BLaER1 (cell line): ENCODE data around the gene ITIH4.

ENCODE experiments used
- H3K27ac ChIP-seq: shearing (Covaris generic); formaldehyde crosslinking; 2 replicates; pipeline ENCODE4 v1.8.1; 2022
- H3K27me3 ChIP-seq: shearing (Covaris generic); formaldehyde crosslinking; 2 replicates; pipeline ENCODE4 v1.8.1; 2022
- H3K36me3 ChIP-seq: shearing (Covaris generic); formaldehyde crosslinking; 2 replicates; pipeline ENCODE4 v1.8.1; 2022
- H3K4me1 ChIP-seq: shearing (Covaris generic); formaldehyde crosslinking; 2 replicates; pipeline ENCODE4 v1.8.1; 2022
- H3K4me2 ChIP-seq: shearing (Covaris generic); formaldehyde crosslinking; 2 replicates; pipeline ENCODE4 v1.8.1; 2022
- H3K4me3 ChIP-seq: shearing (Covaris generic); formaldehyde crosslinking; 2 replicates; pipeline ENCODE4 v1.8.1; 2022
- H3K9ac ChIP-seq: shearing (Covaris generic); formaldehyde crosslinking; 2 replicates; pipeline ENCODE4 v1.8.1; 2022
- H3K9me3 ChIP-seq: shearing (Covaris generic); formaldehyde crosslinking; 2 replicates; pipeline ENCODE4 v1.8.1; 2022
- H4K20me1 ChIP-seq: shearing (Covaris generic); formaldehyde crosslinking; 2 replicates; pipeline ENCODE4 v1.8.1; 2022
- Cebpa-rat ChIP-seq: shearing (Covaris generic); IDR thresholded peaks from 2 replicates; pipeline ENCODE4 v1.8.1; 2022

The ITIH4 gene

DNA sequence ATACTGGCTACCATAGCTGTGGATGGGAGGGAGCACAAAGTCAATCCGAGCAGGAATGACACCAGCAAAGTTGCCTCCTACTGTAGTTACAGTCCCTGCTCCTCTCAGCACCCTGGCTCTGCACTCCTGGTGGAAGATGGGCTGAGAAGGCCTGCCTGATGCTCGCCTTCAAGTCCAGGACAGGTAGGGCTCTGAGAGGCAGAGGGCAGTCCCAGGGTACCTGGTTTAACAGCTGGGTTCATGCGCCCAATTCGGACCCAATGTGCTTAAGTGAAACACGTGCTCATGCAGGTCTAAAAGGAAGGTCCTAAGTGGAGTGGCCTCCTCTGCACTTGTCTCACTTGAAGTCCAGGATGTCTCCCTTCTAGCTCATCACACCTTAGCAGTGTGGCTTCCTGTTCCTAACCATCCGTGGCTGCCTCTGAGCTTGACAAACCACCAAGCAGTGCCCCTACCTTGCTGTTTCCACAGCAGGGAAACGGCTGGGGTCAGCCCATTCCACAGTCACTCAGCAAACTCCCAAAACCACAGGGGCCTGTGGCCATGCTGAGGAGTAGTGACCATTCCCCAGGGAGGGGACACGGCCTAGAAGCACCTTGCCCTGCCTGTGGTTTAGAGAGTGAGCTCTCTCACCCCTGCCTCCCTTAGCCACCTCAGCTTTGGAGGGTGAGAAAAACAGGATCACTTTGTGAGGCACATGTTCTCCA, 8.2 kb upstream of the ITIH4 start:
- TF ChIP-seq Cebpa-rat: no peak
- Histone ChIP-seq H3K4me2 (peak overlapping the region; percentile 72), H3K36me3 (peaks cover 31% of the 10 kb centered on the region; the same call in 1 of the 2 replicates), H3K27ac (peak overlapping the region; percentile 52; the same call in 1 of the 2 replicates), H4K20me1 (no peaks in the 10 kb centered on the region), H3K27me3 (no peaks in the 10 kb centered on the region), H3K4me1 (peaks cover 99% of the 10 kb centered on the region), H3K9me3 (no peaks in the 10 kb centered on the region), H3K4me3 (no peak overlapping the region), H3K9ac (peak overlapping the region; percentile 17; the same call in 1 of the 2 replicates)

GRCh38 chr3:52836986-52837385, 6.5 kb upstream of the ITIH4 start:
- peak overlapping the region; percentile 62 for H3K27ac ChIP-seq
- no peak for TF ChIP-seq Cebpa-rat
- no peaks in the 10 kb centered on the region for H3K9me3 ChIP-seq

DNA sequence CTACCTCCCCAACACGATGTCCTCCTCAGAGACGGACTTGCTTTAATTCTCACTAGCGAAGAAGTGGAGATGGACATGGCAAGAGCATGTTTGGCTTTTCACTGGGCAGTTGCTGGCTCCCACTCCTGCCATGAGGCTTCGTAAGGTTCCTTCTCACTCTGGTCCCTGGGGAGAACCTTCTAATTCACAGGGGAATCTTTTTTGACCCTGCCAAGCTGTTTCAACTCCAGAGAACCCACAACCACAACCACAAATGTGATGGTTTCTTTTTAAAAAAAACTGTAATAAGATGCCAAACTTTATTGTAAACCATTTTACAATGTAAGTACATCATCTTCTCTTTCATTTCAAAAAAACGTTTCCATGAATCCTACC, 6.0 kb upstream of the ITIH4 start:
- H3K4me2 ChIP-seq: peak overlapping the region; percentile 72
- peaks cover 99% of the 10 kb centered on the region for H3K4me1 ChIP-seq
- no peak overlapping the region for H3K4me3 ChIP-seq
- H3K9me3 ChIP-seq: no peaks in the 10 kb centered on the region
- H4K20me1 ChIP-seq: no peaks in the 10 kb centered on the region
- no peaks in the 10 kb centered on the region for H3K27me3 ChIP-seq
- peak overlapping the region; percentile 17; the same call in 1 of the 2 replicates for H3K9ac ChIP-seq
- peaks cover 21% of the 10 kb centered on the region; the same call in 1 of the 2 replicates for H3K36me3 ChIP-seq
- H3K27ac ChIP-seq: peak overlapping the region; percentile 62
- no peak for TF ChIP-seq Cebpa-rat

More at GRCh38 chr3:52836986-52837385, 6.5 kb upstream of the ITIH4 start:
- H3K27me3 ChIP-seq: no peaks in the 10 kb centered on the region
- peaks cover 23% of the 10 kb centered on the region; the same call in 1 of the 2 replicates for H3K36me3 ChIP-seq
- H3K4me1 ChIP-seq: peaks cover 99% of the 10 kb centered on the region
- H3K4me3 ChIP-seq: no peak overlapping the region
- no peaks in the 10 kb centered on the region for H4K20me1 ChIP-seq
- H3K9ac ChIP-seq: peak overlapping the region; percentile 17; the same call in 1 of the 2 replicates
- peak overlapping the region; percentile 72 for H3K4me2 ChIP-seq

GRCh38 chr3:52835766-52836470, 5.4 kb upstream of the ITIH4 start:
- Histone ChIP-seq H3K36me3 (peaks cover 21% of the 10 kb centered on the region; the same call in 1 of the 2 replicates), H3K9me3 (no peaks in the 10 kb centered on the region), H3K27ac (peak overlapping the region; percentile 62), H3K4me2 (peak overlapping the region; percentile 72), H3K27me3 (no peaks in the 10 kb centered on the region), H3K4me3 (no peak overlapping the region), H4K20me1 (no peaks in the 10 kb centered on the region), H3K9ac (0 out of 2 replicates have a peak overlapping the region, but pooled peaks have one; percentile 17), H3K4me1 (peaks cover 99% of the 10 kb centered on the region)
- TF ChIP-seq Cebpa-rat: no peak

DNA sequence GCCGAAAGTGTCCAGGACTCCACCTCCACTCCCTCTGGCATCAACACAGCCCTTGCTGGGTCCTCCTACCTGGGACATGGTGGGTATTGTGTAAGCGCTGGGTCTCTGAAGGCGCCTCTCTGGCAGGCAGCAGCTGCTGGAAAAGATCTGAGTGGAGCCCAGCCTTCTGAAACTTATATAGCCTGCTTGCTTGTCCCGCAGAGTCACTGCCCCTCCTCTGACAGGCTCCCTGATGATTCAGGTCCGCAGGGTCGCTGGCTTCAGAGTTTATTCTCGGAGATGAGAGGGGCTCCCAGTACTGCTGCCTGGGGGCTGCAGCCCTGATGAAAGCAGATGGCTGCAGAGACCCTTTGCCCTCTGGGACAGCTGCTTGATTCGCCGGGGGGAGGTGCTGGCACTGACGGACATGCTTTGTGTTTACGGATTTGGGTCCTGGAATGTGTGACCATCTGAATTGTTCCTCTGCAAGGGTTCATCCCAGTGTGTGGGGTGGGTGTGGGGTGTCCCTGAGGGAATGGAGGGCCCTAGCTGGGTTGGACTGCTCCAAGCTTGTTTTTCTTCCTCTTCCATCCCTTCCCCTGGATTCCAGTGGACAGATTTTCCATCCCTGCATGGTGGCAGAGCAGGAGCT, 4.5 kb upstream of the ITIH4 start, which contains the start of gene MUSTN1:
TSS of gene MUSTN1 (minus strand) at position 149 of the 631 bp plus-strand sequence. CDS start at position 78, 71 bp downstream.
- H3K4me1 ChIP-seq: peaks cover 97% of the 10 kb centered on the region
- no peak for TF ChIP-seq Cebpa-rat
- no peak within 1 kb of the TSS for H3K4me3 ChIP-seq
- no peaks in the 10 kb centered on the region for H3K27me3 ChIP-seq
- peak within 1 kb of the TSS; percentile 72 for H3K4me2 ChIP-seq
- H3K27ac ChIP-seq: peak within 1 kb of the TSS; percentile 25; the same call in 1 of the 2 replicates
- peaks cover 16% of the 10 kb centered on the region; the same call in 1 of the 2 replicates for H3K36me3 ChIP-seq
- H3K9me3 ChIP-seq: no peaks in the 10 kb centered on the region
- H3K9ac ChIP-seq: no peak within 1 kb of the TSS
- no peaks in the 10 kb centered on the region for H4K20me1 ChIP-seq

DNA sequence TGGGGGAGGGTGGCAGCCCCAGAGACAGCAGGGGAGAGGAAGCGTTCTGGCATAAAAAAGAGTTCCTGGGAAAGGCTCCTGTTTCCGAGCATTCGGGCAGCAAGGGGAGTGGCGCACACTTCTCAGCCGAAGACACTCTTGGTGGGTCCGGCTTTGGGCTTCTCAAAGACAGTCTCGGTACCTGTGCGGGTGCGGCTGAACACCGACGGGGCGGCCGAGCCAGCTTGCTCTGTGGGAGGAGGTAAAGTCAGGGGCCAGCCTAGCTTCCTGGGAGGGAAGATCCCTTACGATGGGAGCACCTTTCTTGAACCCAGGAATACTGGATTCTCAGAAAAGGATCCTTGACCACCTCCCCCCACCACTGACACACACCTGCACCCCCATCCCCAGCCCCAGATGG, 2.7 kb upstream of the ITIH4 start:
- H4K20me1 ChIP-seq: no peaks in the 10 kb centered on the region

GRCh38 chr3:52831500-52832301, 1.2 kb upstream of the ITIH4 start:
- Histone ChIP-seq H3K9me3 (no peaks in the 10 kb centered on the region), H3K27ac (peak overlapping the region; percentile 69), H3K4me2 (peak overlapping the region; percentile 82)

More for the DNA sequence above, 2.7 kb upstream of the ITIH4 start:
- Histone ChIP-seq H3K4me2 (peak overlapping the region; percentile 82; the same call in 1 of the 2 replicates), H3K27me3 (no peaks in the 10 kb centered on the region), H3K36me3 (0 out of 2 replicates have a peak, but pooled peaks cover 14% of the 10 kb centered on the region), H3K4me1 (peaks cover 80% of the 10 kb centered on the region), H3K27ac (no peak overlapping the region), H3K9me3 (no peaks in the 10 kb centered on the region), H3K4me3 (no peak overlapping the region), H3K9ac (no peak overlapping the region)
- TF ChIP-seq Cebpa-rat: no peak

GRCh38 chr3:52829906-52830463, 487 bp downstream of the ITIH4 start:
- Histone ChIP-seq H3K4me3 (no peak overlapping the region), H3K27me3 (no peaks in the 10 kb centered on the region), H3K27ac (no peak overlapping the region), H3K9me3 (no peaks in the 10 kb centered on the region), H3K36me3 (0 out of 2 replicates have a peak, but pooled peaks cover under 1% of the 10 kb centered on the region), H4K20me1 (no peaks in the 10 kb centered on the region), H3K4me1 (peaks cover 48% of the 10 kb centered on the region), H3K9ac (no peak overlapping the region; the same call in 1 of the 2 replicates), H3K4me2 (no peak overlapping the region)
- no peak for TF ChIP-seq Cebpa-rat

More at GRCh38 chr3:52831500-52832301, 1.2 kb upstream of the ITIH4 start:
- Histone ChIP-seq H3K36me3 (0 out of 2 replicates have a peak, but pooled peaks cover 14% of the 10 kb centered on the region), H3K4me1 (peaks cover 65% of the 10 kb centered on the region), H3K27me3 (no peaks in the 10 kb centered on the region), H3K9ac (peak overlapping the region; percentile 45; the same call in 1 of the 2 replicates), H4K20me1 (no peaks in the 10 kb centered on the region), H3K4me3 (no peak overlapping the region)
- TF ChIP-seq Cebpa-rat: no peak
